ENCODE measurements around the gene FANCC.
"Not testable (repeated sequence)": the region's sequence is repeated elsewhere in the genome, so short reads cannot be mapped to it uniquely, and the experiment has no call there.

The FANCC gene

GRCh38 chr9:95206143-95206542, 111.4 kb downstream of the FANCC start:
- Histone ChIP-seq H3K18ac (ENCODE audit: low read length) (no peak overlapping the region), H3K27ac (replicated peaks; ENCODE audit: low read length) (no peak overlapping the region)
- no CpG with 5 or more reads among the region's 8 CpGs for WGBS, 2 donors (ENCODE audit: extremely low coverage in 2 of 2, insufficient read length in 2 of 2, insufficient replicate concordance in 1 of 2)

GRCh38 chr9:95204710-95205109, 112.8 kb downstream of the FANCC start:
- Histone ChIP-seq H3K14ac (ENCODE audit: low read length) (no peak overlapping the region), H3K23ac (ENCODE audit: low read depth, low read length, poor library complexity) (no peak overlapping the region), H2BK12ac (ENCODE audit: low read length) (no peak overlapping the region), H4K91ac (ENCODE audit: low read depth, low read length, poor library complexity) (no peak overlapping the region), H3K79me1 (ENCODE audit: low read depth, low read length) (no peaks in the 10 kb centered on the region), H2AK5ac (ENCODE audit: low read depth, low read length) (no peak overlapping the region), H3K4ac (ENCODE audit: low read length) (no peak overlapping the region), H3K4me1 (ENCODE audit: control insufficient read depth in 2 of 2, insufficient read depth in 1 of 2, low read depth in 1 of 2, low read length in 2 of 2) (peaks cover 6 to 8% of the 10 kb centered on the region in 2 donors), H2BK120ac (ENCODE audit: low read depth, low read length) (no peak overlapping the region), H2AFZ (ENCODE audit: low read length) (no peak overlapping the region), H2BK5ac (ENCODE audit: low read length) (no peak overlapping the region), H3K27ac (replicated peaks; ENCODE audit: low read length) (no peak overlapping the region), H3K4me3 (ENCODE audit: low read length in 2 of 2) (no peak overlapping the region), H3K18ac (ENCODE audit: low read length) (no peak overlapping the region), H3K4me2 (ENCODE audit: insufficient read depth, low read length, poor library complexity, severe bottlenecking) (no peak overlapping the region), H4K8ac (ENCODE audit: low read depth, low read length) (no peak overlapping the region), H3K36me3 (replicated peaks in 1 of 2; ENCODE audit: control insufficient read depth in 2 of 2, insufficient read depth in 2 of 2, low read length in 2 of 2) (no peaks in the 10 kb centered on the region), H3K9me3 (replicated peaks in 1 of 2; ENCODE audit: control insufficient read depth in 2 of 2, insufficient read depth in 1 of 2, low read depth in 1 of 2, low read length in 2 of 2) (no peaks in the 10 kb centered on the region), H3K27me3 (ENCODE audit: control insufficient read depth in 3 of 3, insufficient read depth in 3 of 3, low read depth in 1 of 3, low read length in 3 of 3) (no peaks in the 10 kb centered on the region), H2BK15ac (ENCODE audit: low read length) (no peak overlapping the region), H3K9ac (ENCODE audit: low read depth, low read length, poor library complexity) (no peak overlapping the region)
- DNase-seq (ENCODE audit: low spot score), result no peak
- no CpG with 5 or more reads among the region's 2 CpGs for WGBS, 2 donors (ENCODE audit: extremely low coverage in 2 of 2, insufficient read length in 2 of 2, insufficient replicate concordance in 1 of 2)

More at GRCh38 chr9:95206143-95206542, 111.4 kb downstream of the FANCC start:
- no peak for DNase-seq (ENCODE audit: low spot score)
- Histone ChIP-seq H2AFZ (ENCODE audit: low read length) (no peak overlapping the region), H2BK120ac (ENCODE audit: low read depth, low read length) (no peak overlapping the region), H3K14ac (ENCODE audit: low read length) (no peak overlapping the region), H4K8ac (ENCODE audit: low read depth, low read length) (no peak overlapping the region), H3K4me3 (ENCODE audit: low read length in 2 of 2) (no peak overlapping the region), H2AK5ac (ENCODE audit: low read depth, low read length) (no peak overlapping the region), H3K4me2 (ENCODE audit: insufficient read depth, low read length, poor library complexity, severe bottlenecking) (no peak overlapping the region), H2BK12ac (ENCODE audit: low read length) (no peak overlapping the region), H4K91ac (ENCODE audit: low read depth, low read length, poor library complexity) (no peak overlapping the region), H3K9ac (ENCODE audit: low read depth, low read length, poor library complexity) (no peak overlapping the region), H3K79me1 (ENCODE audit: low read depth, low read length) (no peaks in the 10 kb centered on the region), H3K9me3 (replicated peaks in 1 of 2; ENCODE audit: control insufficient read depth in 2 of 2, insufficient read depth in 1 of 2, low read depth in 1 of 2, low read length in 2 of 2) (no peaks in the 10 kb centered on the region), H3K27me3 (ENCODE audit: control insufficient read depth in 3 of 3, insufficient read depth in 3 of 3, low read depth in 1 of 3, low read length in 3 of 3) (no peaks in the 10 kb centered on the region), H2BK15ac (ENCODE audit: low read length) (no peak overlapping the region), H2BK5ac (ENCODE audit: low read length) (no peak overlapping the region), H3K4ac (ENCODE audit: low read length) (no peak overlapping the region), H3K23ac (ENCODE audit: low read depth, low read length, poor library complexity) (no peak overlapping the region), H3K4me1 (ENCODE audit: control insufficient read depth in 2 of 2, insufficient read depth in 1 of 2, low read depth in 1 of 2, low read length in 2 of 2) (peaks cover 6 to 10% of the 10 kb centered on the region in 2 donors), H3K36me3 (replicated peaks in 1 of 2; ENCODE audit: control insufficient read depth in 2 of 2, insufficient read depth in 2 of 2, low read length in 2 of 2) (no peaks in the 10 kb centered on the region)

- Histone ChIP-seq H2AK5ac (ENCODE audit: low read depth, low read length) (no peak overlapping the region), H3K4ac (ENCODE audit: low read length) (no peak overlapping the region), H2AFZ (ENCODE audit: low read length) (no peak overlapping the region), H3K9me3 (replicated peaks in 1 of 2; ENCODE audit: control insufficient read depth in 2 of 2, insufficient read depth in 1 of 2, low read depth in 1 of 2, low read length in 2 of 2) (no peaks in the 10 kb centered on the region), H4K8ac (ENCODE audit: low read depth, low read length) (no peak overlapping the region), H3K4me3 (ENCODE audit: low read length in 2 of 2) (no peak overlapping the region), H3K27me3 (ENCODE audit: control insufficient read depth in 3 of 3, insufficient read depth in 3 of 3, low read depth in 1 of 3, low read length in 3 of 3) (no peaks in the 10 kb centered on the region), H3K9ac (ENCODE audit: low read depth, low read length, poor library complexity) (no peak overlapping the region), H2BK5ac (ENCODE audit: low read length) (no peak overlapping the region), H3K27ac (replicated peaks; ENCODE audit: low read length) (no peak overlapping the region), H2BK15ac (ENCODE audit: low read length) (no peak overlapping the region), H3K36me3 (replicated peaks in 1 of 2; ENCODE audit: control insufficient read depth in 2 of 2, insufficient read depth in 2 of 2, low read length in 2 of 2) (no peaks in the 10 kb centered on the region), H3K4me1 (ENCODE audit: control insufficient read depth in 2 of 2, insufficient read depth in 1 of 2, low read depth in 1 of 2, low read length in 2 of 2) (peaks cover 7 to 8% of the 10 kb centered on the region in 2 donors), H2BK12ac (ENCODE audit: low read length) (no peak overlapping the region), H4K91ac (ENCODE audit: low read depth, low read length, poor library complexity) (no peak overlapping the region), H3K79me1 (ENCODE audit: low read depth, low read length) (no peaks in the 10 kb centered on the region), H3K4me2 (ENCODE audit: insufficient read depth, low read length, poor library complexity, severe bottlenecking) (no peak overlapping the region), H3K14ac (ENCODE audit: low read length) (no peak overlapping the region), H2BK120ac (ENCODE audit: low read depth, low read length) (no peak overlapping the region), H3K23ac (ENCODE audit: low read depth, low read length, poor library complexity) (no peak overlapping the region), H3K18ac (ENCODE audit: low read length) (no peak overlapping the region)
- no CpG with 5 or more reads among the region's 3 CpGs for WGBS, 2 donors (ENCODE audit: extremely low coverage in 2 of 2, insufficient read length in 2 of 2, insufficient replicate concordance in 1 of 2)
- no peak for DNase-seq (ENCODE audit: low spot score)
Measured at GRCh38 chr9:95204310-95204709, 113.2 kb downstream of the FANCC start.

- not testable (repeated sequence) for H2BK12ac ChIP-seq (ENCODE audit: low read length); H2BK5ac ChIP-seq (ENCODE audit: low read length); H3K4me1 ChIP-seq (ENCODE audit: control insufficient read depth in 2 of 2, insufficient read depth in 1 of 2, low read depth in 1 of 2, low read length in 2 of 2); H3K4ac ChIP-seq (ENCODE audit: low read length); DNase-seq (ENCODE audit: low spot score); H3K14ac ChIP-seq (ENCODE audit: low read length); H2BK15ac ChIP-seq (ENCODE audit: low read length); H3K27me3 ChIP-seq (ENCODE audit: control insufficient read depth in 3 of 3, insufficient read depth in 3 of 3, low read depth in 1 of 3, low read length in 3 of 3); H2AK5ac ChIP-seq (ENCODE audit: low read depth, low read length); H3K23ac ChIP-seq (ENCODE audit: low read depth, low read length, poor library complexity); H3K18ac ChIP-seq (ENCODE audit: low read length); H3K36me3 ChIP-seq (replicated peaks in 1 of 2; ENCODE audit: control insufficient read depth in 2 of 2, insufficient read depth in 2 of 2, low read length in 2 of 2); H3K4me2 ChIP-seq (ENCODE audit: insufficient read depth, low read length, poor library complexity, severe bottlenecking); H3K4me3 ChIP-seq (ENCODE audit: low read length in 2 of 2); H2BK120ac ChIP-seq (ENCODE audit: low read depth, low read length); H4K91ac ChIP-seq (ENCODE audit: low read depth, low read length, poor library complexity); H3K27ac ChIP-seq (replicated peaks; ENCODE audit: low read length); H2AFZ ChIP-seq (ENCODE audit: low read length); H3K9me3 ChIP-seq (replicated peaks in 1 of 2; ENCODE audit: control insufficient read depth in 2 of 2, insufficient read depth in 1 of 2, low read depth in 1 of 2, low read length in 2 of 2); H3K79me1 ChIP-seq (ENCODE audit: low read depth, low read length); H4K8ac ChIP-seq (ENCODE audit: low read depth, low read length); H3K9ac ChIP-seq (ENCODE audit: low read depth, low read length, poor library complexity)
- WGBS, 2 donors (ENCODE audit: extremely low coverage in 2 of 2, insufficient read length in 2 of 2, insufficient replicate concordance in 1 of 2), result no CpG with 5 or more reads among the region's 2 CpGs
Measured at GRCh38 chr9:95203019-95203418, 114.5 kb downstream of the FANCC start.
